Neural progenitor cell (in vitro differentiated cells): ENCODE results near the gene CORT.
"Not testable (repeated sequence)": the region's sequence is repeated elsewhere in the genome, so short reads cannot be mapped to it uniquely, and the experiment has no call there.

ENCODE experiments used
- CTCF ChIP-seq: fragments of 200-600 bp; sonication (generic); IDR thresholded peaks from 2 replicates; pipeline ENCODE4 v1.5.1; 2017; ENCODE audit warnings: antibody characterized with exemption, mild to moderate bottlenecking
- EZH2 ChIP-seq: fragments of 200-600 bp; sonication (generic); IDR thresholded peaks from 2 replicates; pipeline ENCODE4 v1.6.1; 2017; ENCODE audit warnings: antibody characterized with exemption, mild to moderate bottlenecking, moderate library complexity

DNA sequence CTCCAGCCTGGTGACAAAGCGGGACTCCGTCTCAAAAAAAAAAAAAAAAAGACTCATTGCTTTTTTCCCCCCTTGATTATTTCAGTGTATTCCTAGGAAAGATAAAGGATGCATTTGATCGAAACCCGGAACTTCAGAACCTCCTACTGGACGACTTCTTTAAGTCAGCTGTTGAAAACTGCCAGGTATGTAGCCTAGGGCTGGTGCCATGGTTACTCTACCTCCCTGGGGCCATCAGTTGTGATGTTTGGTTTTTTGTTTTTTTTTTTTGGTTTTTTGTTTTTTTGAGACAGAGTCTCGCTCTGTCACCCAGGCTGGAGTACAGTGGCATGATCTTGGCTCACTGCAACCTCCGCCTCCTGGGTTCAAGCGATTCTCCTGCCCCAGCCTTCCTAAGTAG lies 31.1 kb upstream of the CORT start:
- TF ChIP-seq CTCF, EZH2: not testable (repeated sequence)
